OCI-LY7 (cell line): Measurements from ENCODE around the gene C10orf90.

ENCODE experiments used
- CTCF ChIP-seq: fragments of 200-600 bp; sonication (generic); conservative IDR thresholded peaks from 2 replicates; pipeline ENCODE4 v1.5.1; 2014; ENCODE audit warnings: mild to moderate bottlenecking, antibody characterized with exemption, low read length, moderate library complexity, mixed read lengths
- EZH2phosphoT487 ChIP-seq: fragments of 200-600 bp; sonication (generic); IDR thresholded peaks from 2 replicates; pipeline ENCODE4 v1.6.1; 2018; ENCODE audit warnings: low read depth, borderline replicate concordance, mild to moderate bottlenecking, mixed run types, antibody characterized with exemption, low read length, moderate library complexity, mixed read lengths

DNA sequence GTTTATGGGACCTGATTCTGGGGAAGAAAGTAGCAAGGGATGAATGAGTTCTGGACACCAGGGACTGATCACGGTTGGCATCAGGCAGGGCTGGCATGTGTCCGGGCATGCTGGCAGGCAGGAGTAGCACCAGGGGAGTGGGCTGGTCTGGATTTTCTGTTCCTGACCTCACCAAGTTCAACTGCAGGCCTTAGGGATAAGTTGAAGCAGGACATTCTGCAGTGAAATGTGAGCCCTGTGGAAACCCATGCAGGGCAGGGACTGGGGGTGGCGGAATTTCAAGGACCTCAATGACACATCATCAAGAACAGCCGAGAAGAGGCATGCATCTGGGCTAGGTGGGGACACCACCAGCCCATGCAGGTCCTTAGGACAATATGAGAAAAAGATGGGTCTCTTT, 202.0 kb downstream of the C10orf90 start:
- TF ChIP-seq CTCF: no peak
- no peak for TF ChIP-seq EZH2phosphoT487
